ENCODE data around the gene SPOCK1. TPM values are rescaled to one million over a fixed set of nuclear protein-coding genes. Genes with fewer than 3 reads are reported as not detected.
A peak's percentile ranks its signal among the peaks of the same experiment; 100 is the strongest.

The SPOCK1 gene
- total and polyA plus RNA-seq, 2 experiments from 2014 or later, result 8.2 to 10.5 TPM

DNA sequence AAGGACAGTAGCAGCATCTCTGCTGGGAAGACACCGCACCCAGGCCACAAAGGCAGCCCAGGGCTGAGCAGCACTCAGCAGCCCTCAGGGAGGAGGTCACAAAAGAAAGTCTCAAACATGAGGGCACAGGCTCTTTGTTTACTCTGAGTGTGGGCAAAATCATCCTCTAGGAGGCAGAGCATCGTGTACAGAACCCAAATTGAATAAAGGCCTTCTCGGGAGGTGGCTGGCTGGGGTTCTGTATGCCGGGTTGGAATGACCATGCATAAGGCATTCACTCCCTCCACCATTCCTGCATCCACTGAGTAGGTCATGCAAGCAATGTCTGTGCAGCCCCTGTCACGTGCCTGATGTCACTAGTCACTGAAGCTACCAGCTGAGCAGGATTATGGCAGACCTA, 412.8 kb downstream of the SPOCK1 start:
- H3K36me3 ChIP-seq (ENCODE audit: insufficient read depth), result no peaks in the 10 kb centered on the region
- ATAC-seq, result peak; percentile 57
- H3K4me2 ChIP-seq, result no peak overlapping the region
- no peaks in the 10 kb centered on the region for H4K20me1 ChIP-seq (replicated peaks; ENCODE audit: insufficient read depth)
- H3K4me1 ChIP-seq (ENCODE audit: insufficient read depth), result peaks cover 15% of the 10 kb centered on the region
- DNase-seq (ENCODE audit: low spot score), result peak; percentile 33
- H3K27me3 ChIP-seq (ENCODE audit: insufficient read depth), result no peaks in the 10 kb centered on the region
- Mint-ChIP-seq H3K36me3 (ENCODE audit: low read depth) (no peaks in the 10 kb centered on the region), H3K9me3 (no peaks in the 10 kb centered on the region), H3K27ac (no peak overlapping the region), H3K4me1 (peaks cover 36% of the 10 kb centered on the region), H3K27me3 (ENCODE audit: insufficient read depth, low read depth, poor library complexity) (peaks cover 5% of the 10 kb centered on the region), H3K4me3 (no peak overlapping the region)
- no peak for TF ChIP-seq ZNF331 (CRISPR knock-in tag; IDR thresholded peaks at IDR 0.05; ENCODE audit: low read depth)
- TF ChIP-seq CTCF (conservative IDR thresholded peaks at IDR 0.05; ENCODE audit: low read depth in 2 of 2), result peak in 1 of 2 experiments; percentile 43; a peak in 3 of 4 replicates
- no peaks in the 10 kb centered on the region for H3K79me2 ChIP-seq (replicated peaks; ENCODE audit: insufficient read depth)
- H3K4me3 ChIP-seq, result no peak overlapping the region
- no peaks in the 10 kb centered on the region for H3F3A ChIP-seq (replicated peaks; ENCODE audit: low read depth)
- peaks cover 12% of the 10 kb centered on the region for H3K9me2 ChIP-seq (ENCODE audit: insufficient read depth)
- no peak overlapping the region for H3K27ac ChIP-seq (ENCODE audit: low read depth)
- H2AFZ ChIP-seq, result no peak overlapping the region

DNA sequence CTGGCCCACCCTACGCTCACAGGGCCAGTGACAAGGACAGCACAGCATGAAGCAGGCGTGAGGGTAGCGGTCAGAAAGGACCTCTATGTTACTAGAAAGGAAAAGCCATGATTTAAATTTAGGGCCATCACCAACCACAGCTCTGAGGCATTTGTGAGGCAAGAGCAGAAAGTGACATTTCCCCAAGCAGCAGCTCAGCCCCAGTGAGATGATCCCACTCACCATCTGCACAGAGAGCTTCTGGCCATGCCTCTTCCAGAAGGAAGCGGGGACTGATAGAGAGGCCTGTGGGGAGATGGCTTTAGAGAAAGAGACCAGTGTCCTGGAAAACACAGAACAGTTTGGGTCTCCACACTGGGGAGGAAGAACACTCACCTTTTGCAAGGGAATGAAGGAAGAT, 413.9 kb downstream of the SPOCK1 start:
- no peak overlapping the region for H3K4me3 Mint-ChIP-seq
- Histone ChIP-seq H3K4me2 (no peak overlapping the region), H3K4me3 (no peak overlapping the region), H3K4me1 (ENCODE audit: insufficient read depth) (peaks cover 5% of the 10 kb centered on the region), H3K36me3 (ENCODE audit: insufficient read depth) (no peaks in the 10 kb centered on the region), H3K79me2 (replicated peaks; ENCODE audit: insufficient read depth) (no peaks in the 10 kb centered on the region), H3F3A (replicated peaks; ENCODE audit: low read depth) (no peaks in the 10 kb centered on the region), H3K27ac (ENCODE audit: low read depth) (no peak overlapping the region), H4K20me1 (replicated peaks; ENCODE audit: insufficient read depth) (no peaks in the 10 kb centered on the region), H2AFZ (no peak overlapping the region), H3K9me2 (ENCODE audit: insufficient read depth) (peaks cover 12% of the 10 kb centered on the region), H3K27me3 (ENCODE audit: insufficient read depth) (no peaks in the 10 kb centered on the region)
- peaks cover 31% of the 10 kb centered on the region for H3K4me1 Mint-ChIP-seq
- H3K27me3 Mint-ChIP-seq (ENCODE audit: insufficient read depth, low read depth, poor library complexity), result peaks cover 5% of the 10 kb centered on the region
- DNase-seq (ENCODE audit: low spot score) (no peak), ATAC-seq (no peak)
- H3K36me3 Mint-ChIP-seq (ENCODE audit: low read depth), result no peaks in the 10 kb centered on the region
- no peak overlapping the region; the same call in 1 of the 2 replicates for H3K27ac Mint-ChIP-seq
- H3K9me3 Mint-ChIP-seq, result no peaks in the 10 kb centered on the region
- TF ChIP-seq CTCF (conservative IDR thresholded peaks at IDR 0.05; ENCODE audit: low read depth in 2 of 2) (no peak), EZH2phosphoT487 (IDR thresholded peaks at IDR 0.05; ENCODE audit: unreplicated experiment) (no peak), NANOG (IDR thresholded peaks at IDR 0.05; ENCODE audit: borderline replicate concordance) (no peak), POLR2AphosphoS5 (IDR thresholded peaks at IDR 0.05; ENCODE audit: low read depth) (no peak), ETS1 (IDR thresholded peaks at IDR 0.05) (no peak), REST (IDR thresholded peaks at IDR 0.05; ENCODE audit: unreplicated experiment) (no peak), ZNF114 (CRISPR knock-in tag; IDR thresholded peaks at IDR 0.05) (no peak)

All from GM23338 (cell line).